Liver (tissue), 9 donors: ENCODE data around the gene CX3CL1. TPM values are rescaled to one million over a fixed set of nuclear protein-coding genes. Genes with fewer than 3 reads are reported as not detected.

Experiments
- DNase-seq: peaks from one replicate; pipeline ENCODE4 v3.0.0-alpha.2; 2017; ENCODE audit warnings: low spot score
- H3K27ac ChIP-seq, 2 donors: one replicate each; pipeline ENCODE4 v1.7.0; 2013; ENCODE audit warnings: inconsistent platforms in 2 of 2, low read length in 2 of 2, control low read depth in 1 of 2, low read depth in 1 of 2, mild to moderate bottlenecking in 1 of 2
- H3K27me3 ChIP-seq, 4 donors: one replicate each; pipeline versions ENCODE4 v1.6.1 to v1.7.0; 2013; ENCODE audit warnings: low read length in 3 of 4, inconsistent platforms in 1 of 4, mild to moderate bottlenecking in 1 of 4, moderate library complexity in 1 of 4; ENCODE audit not compliant: control insufficient read depth in 4 of 4, insufficient read depth in 4 of 4
- H3K36me3 ChIP-seq, 4 donors: one replicate each; pipeline versions ENCODE4 v1.6.1 to v1.7.0; 2013; ENCODE audit warnings: low read length in 3 of 4, mild to moderate bottlenecking in 3 of 4, low read depth in 1 of 4, moderate library complexity in 1 of 4; ENCODE audit not compliant: control insufficient read depth in 4 of 4, insufficient read depth in 3 of 4
- H3K4me1 ChIP-seq, 4 donors: one replicate each; pipeline versions ENCODE4 v1.6.1 to v1.7.0; 2013; ENCODE audit warnings: low read length in 3 of 4, mild to moderate bottlenecking in 3 of 4, moderate library complexity in 1 of 4; ENCODE audit not compliant: control insufficient read depth in 4 of 4, insufficient read depth in 4 of 4
- H3K4me3 ChIP-seq, 3 donors: one replicate each; pipeline versions ENCODE4 v1.6.1 to v1.7.0; 2013; ENCODE audit warnings: low read length in 3 of 3, control low read depth in 1 of 3, low read depth in 1 of 3, mild to moderate bottlenecking in 1 of 3
- H3K9ac ChIP-seq, 2 donors: one replicate each; pipeline ENCODE4 v1.7.0; 2013; ENCODE audit warnings: low read length in 2 of 2, mild to moderate bottlenecking in 2 of 2, moderate library complexity in 2 of 2, control low read depth in 1 of 2, low read depth in 1 of 2
- H3K9me3 ChIP-seq, 4 donors: one replicate each; pipeline versions ENCODE4 v1.6.1 to v1.7.0; 2013; ENCODE audit warnings: low read length in 3 of 4; ENCODE audit not compliant: control insufficient read depth in 4 of 4
- ATF3 ChIP-seq: IDR thresholded peaks from 2 replicates; pipeline ENCODE4 v1.6.1; 2016; ENCODE audit warnings: antibody characterized with exemption
- EGR1 ChIP-seq, 2 donors: IDR thresholded peaks; 2 replicates each; pipeline ENCODE4 v1.6.1; 2016 to 2018; ENCODE audit warnings: antibody characterized with exemption in 2 of 2, low read depth in 2 of 2
- FOXA1 ChIP-seq: IDR thresholded peaks from 2 replicates; pipeline ENCODE4 v1.6.1; 2016; ENCODE audit warnings: antibody characterized with exemption
- FOXA2 ChIP-seq: IDR thresholded peaks from 2 replicates; pipeline ENCODE4 v1.6.1; 2016; ENCODE audit warnings: antibody characterized with exemption
- GABPA ChIP-seq, 2 donors: IDR thresholded peaks in 1 of 2; conservative IDR thresholded peaks in 1 of 2; 2 replicates each; pipeline ENCODE4 v1.6.1; 2016; ENCODE audit warnings: antibody characterized with exemption in 2 of 2, mild to moderate bottlenecking in 1 of 2, moderate library complexity in 1 of 2
- HNF4A ChIP-seq, 2 donors: conservative IDR thresholded peaks; 2 replicates each; pipeline ENCODE4 v1.6.1; 2016; ENCODE audit warnings: antibody characterized with exemption in 2 of 2, mild to moderate bottlenecking in 2 of 2
- HNF4G ChIP-seq: IDR thresholded peaks from 2 replicates; pipeline ENCODE4 v1.6.1; 2016; ENCODE audit warnings: antibody characterized with exemption
- JUND ChIP-seq, 2 donors: IDR thresholded peaks; 2 replicates each; pipeline ENCODE4 v1.6.1; 2016; ENCODE audit warnings: antibody characterized with exemption in 2 of 2
- NR2F2 ChIP-seq: IDR thresholded peaks from 2 replicates; pipeline ENCODE4 v1.6.1; 2016; ENCODE audit warnings: antibody characterized with exemption
- RAD21 ChIP-seq, 2 donors: IDR thresholded peaks; 2 replicates each; pipeline ENCODE4 v1.6.1; 2016; ENCODE audit warnings: antibody characterized with exemption in 2 of 2, mild to moderate bottlenecking in 2 of 2
- RXRA ChIP-seq, 2 donors: IDR thresholded peaks; 2 replicates each; pipeline ENCODE4 v1.6.1; 2017 to 2018; ENCODE audit warnings: antibody characterized with exemption in 2 of 2, mild to moderate bottlenecking in 1 of 2
- SP1 ChIP-seq: IDR thresholded peaks from 2 replicates; pipeline ENCODE4 v1.6.1; 2018; ENCODE audit warnings: antibody characterized with exemption, mild to moderate bottlenecking
- TAF1 ChIP-seq: conservative IDR thresholded peaks from 2 replicates; pipeline ENCODE4 v1.6.1; 2016; ENCODE audit warnings: antibody characterized with exemption, mild to moderate bottlenecking
- YY1 ChIP-seq: IDR thresholded peaks from 2 replicates; pipeline ENCODE4 v1.6.1; 2016; ENCODE audit warnings: antibody characterized with exemption, mild to moderate bottlenecking
- ZBTB33 ChIP-seq: IDR thresholded peaks from 2 replicates; pipeline ENCODE4 v1.6.1; 2016; ENCODE audit warnings: antibody characterized with exemption
- WGBS: extraction: QIAGEN DNeasy Blood & Tissue Kit; methylation state at CpG from one replicate; pipeline ENCODE4 v1.1.7; 2013; 5-methylcytosine and 5-hydroxymethylcytosine counted together
- polyA plus RNA-seq, 2 donors: library from polyadenylated mRNA; stranded (reverse) in 1 of 2; unstranded in 1 of 2; fragments of 200-250 nt in 1 of 2; fragments of >200 nt in 1 of 2; fragmentation: Nextera tagmentation in 1 of 2; extraction: Ambion mirVana in 1 of 2; gene quantifications; one replicate each; pipeline versions ENCODE4 v1.2.1 to v1.2.3, GENCODE V29; 2013 to 2015
- total RNA-seq, 2 donors: library from RNA; depleted of rRNA; stranded (reverse); fragments of >200 nt; gene quantifications; one replicate each; pipeline ENCODE4 v1.2.3, GENCODE V29; 2014
- TF ChIP-seq, protein P1 (sequence below): fragments of 150-350 bp; IDR thresholded peaks from 2 replicates; pipeline ENCODE4 v1.5.1; 2017; ENCODE audit warnings: improper control_type of control experiment, low read depth, low read length; ENCODE audit not compliant: missing input control
- TF ChIP-seq, protein P2 (sequence below): IDR thresholded peaks from 2 replicates; pipeline ENCODE4 v1.6.1; 2016; ENCODE audit warnings: antibody characterized with exemption
- TF ChIP-seq, protein P3 (sequence below): IDR thresholded peaks from 2 replicates; pipeline ENCODE4 v1.6.1; 2016; ENCODE audit warnings: antibody characterized with exemption, mild to moderate bottlenecking
- donor health status: healthy.
- donor health status: healthy.
- donor health status: healthy.
- donor health status: healthy.
- donor health status: healthy.

Gene CX3CL1
- total and polyA plus RNA-seq, 4 donors = 2.5 to 5.9 (median 5.1) TPM

DNA sequence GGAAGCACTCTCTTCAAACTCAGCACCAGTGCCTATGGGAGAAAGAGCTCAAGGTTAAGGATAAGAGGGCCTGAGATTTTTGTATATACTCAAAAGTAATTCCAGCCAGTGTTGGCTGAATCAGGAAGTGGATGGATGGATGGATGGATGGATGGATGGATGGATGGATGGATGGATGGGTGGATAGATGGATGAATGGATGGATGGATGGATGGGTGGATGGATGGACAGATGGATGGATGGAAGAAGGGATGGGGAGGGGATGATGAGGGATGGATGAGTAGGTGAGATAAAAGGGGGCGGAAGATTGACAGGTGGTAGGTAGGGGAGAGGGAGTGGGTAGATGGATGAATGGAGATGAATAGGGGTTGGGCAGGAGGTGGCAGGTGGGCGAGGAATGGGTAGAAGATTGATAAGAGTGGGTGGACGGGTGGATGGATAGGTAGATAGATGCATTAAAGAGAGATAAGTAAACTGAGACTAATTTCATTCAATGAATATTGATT, 4.1 kb downstream of the CX3CL1 start:
- H3K27me3 ChIP-seq = no peaks in the 10 kb centered on the region
- no peak overlapping the region for H3K9ac ChIP-seq
- WGBS = 96% methylated on average over 3 of the region's 3 CpGs
- peaks cover 7 to 58% (median 34%) of the 10 kb centered on the region in 4 donors for H3K4me1 ChIP-seq
- H3K9me3 ChIP-seq = no peaks in the 10 kb centered on the region
- TF ChIP-seq JUND (IDR thresholded peaks at IDR 0.05) = no peak
- TF ChIP-seq TAF1 = no peak
- TF ChIP-seq EGR1 (IDR thresholded peaks at IDR 0.05; ENCODE audit: low read depth in 2 of 2) = no peak
- TF ChIP-seq HNF4G = no peak
- TF ChIP-seq, protein P1, sequence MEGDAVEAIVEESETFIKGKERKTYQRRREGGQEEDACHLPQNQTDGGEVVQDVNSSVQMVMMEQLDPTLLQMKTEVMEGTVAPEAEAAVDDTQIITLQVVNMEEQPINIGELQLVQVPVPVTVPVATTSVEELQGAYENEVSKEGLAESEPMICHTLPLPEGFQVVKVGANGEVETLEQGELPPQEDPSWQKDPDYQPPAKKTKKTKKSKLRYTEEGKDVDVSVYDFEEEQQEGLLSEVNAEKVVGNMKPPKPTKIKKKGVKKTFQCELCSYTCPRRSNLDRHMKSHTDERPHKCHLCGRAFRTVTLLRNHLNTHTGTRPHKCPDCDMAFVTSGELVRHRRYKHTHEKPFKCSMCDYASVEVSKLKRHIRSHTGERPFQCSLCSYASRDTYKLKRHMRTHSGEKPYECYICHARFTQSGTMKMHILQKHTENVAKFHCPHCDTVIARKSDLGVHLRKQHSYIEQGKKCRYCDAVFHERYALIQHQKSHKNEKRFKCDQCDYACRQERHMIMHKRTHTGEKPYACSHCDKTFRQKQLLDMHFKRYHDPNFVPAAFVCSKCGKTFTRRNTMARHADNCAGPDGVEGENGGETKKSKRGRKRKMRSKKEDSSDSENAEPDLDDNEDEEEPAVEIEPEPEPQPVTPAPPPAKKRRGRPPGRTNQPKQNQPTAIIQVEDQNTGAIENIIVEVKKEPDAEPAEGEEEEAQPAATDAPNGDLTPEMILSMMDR = no peak
- TF ChIP-seq FOXA1 = no peak
- no peak for TF ChIP-seq NR2F2
- TF ChIP-seq ZBTB33 = no peak
- no peak for TF ChIP-seq RAD21 (IDR thresholded peaks at IDR 0.05)
- no peak for TF ChIP-seq YY1
- TF ChIP-seq SP1 = no peak
- TF ChIP-seq, protein P2, sequence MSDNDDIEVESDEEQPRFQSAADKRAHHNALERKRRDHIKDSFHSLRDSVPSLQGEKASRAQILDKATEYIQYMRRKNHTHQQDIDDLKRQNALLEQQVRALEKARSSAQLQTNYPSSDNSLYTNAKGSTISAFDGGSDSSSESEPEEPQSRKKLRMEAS = no peak
- TF ChIP-seq, protein P3, sequence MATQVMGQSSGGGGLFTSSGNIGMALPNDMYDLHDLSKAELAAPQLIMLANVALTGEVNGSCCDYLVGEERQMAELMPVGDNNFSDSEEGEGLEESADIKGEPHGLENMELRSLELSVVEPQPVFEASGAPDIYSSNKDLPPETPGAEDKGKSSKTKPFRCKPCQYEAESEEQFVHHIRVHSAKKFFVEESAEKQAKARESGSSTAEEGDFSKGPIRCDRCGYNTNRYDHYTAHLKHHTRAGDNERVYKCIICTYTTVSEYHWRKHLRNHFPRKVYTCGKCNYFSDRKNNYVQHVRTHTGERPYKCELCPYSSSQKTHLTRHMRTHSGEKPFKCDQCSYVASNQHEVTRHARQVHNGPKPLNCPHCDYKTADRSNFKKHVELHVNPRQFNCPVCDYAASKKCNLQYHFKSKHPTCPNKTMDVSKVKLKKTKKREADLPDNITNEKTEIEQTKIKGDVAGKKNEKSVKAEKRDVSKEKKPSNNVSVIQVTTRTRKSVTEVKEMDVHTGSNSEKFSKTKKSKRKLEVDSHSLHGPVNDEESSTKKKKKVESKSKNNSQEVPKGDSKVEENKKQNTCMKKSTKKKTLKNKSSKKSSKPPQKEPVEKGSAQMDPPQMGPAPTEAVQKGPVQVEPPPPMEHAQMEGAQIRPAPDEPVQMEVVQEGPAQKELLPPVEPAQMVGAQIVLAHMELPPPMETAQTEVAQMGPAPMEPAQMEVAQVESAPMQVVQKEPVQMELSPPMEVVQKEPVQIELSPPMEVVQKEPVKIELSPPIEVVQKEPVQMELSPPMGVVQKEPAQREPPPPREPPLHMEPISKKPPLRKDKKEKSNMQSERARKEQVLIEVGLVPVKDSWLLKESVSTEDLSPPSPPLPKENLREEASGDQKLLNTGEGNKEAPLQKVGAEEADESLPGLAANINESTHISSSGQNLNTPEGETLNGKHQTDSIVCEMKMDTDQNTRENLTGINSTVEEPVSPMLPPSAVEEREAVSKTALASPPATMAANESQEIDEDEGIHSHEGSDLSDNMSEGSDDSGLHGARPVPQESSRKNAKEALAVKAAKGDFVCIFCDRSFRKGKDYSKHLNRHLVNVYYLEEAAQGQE = no peak
- no peak for TF ChIP-seq GABPA (IDR thresholded peaks at IDR 0.05 in 1 of 2, conservative IDR thresholded peaks at IDR 0.05 in 1 of 2)
- no peak for TF ChIP-seq RXRA (IDR thresholded peaks at IDR 0.05)
- no peak for TF ChIP-seq ATF3
- no peak for TF ChIP-seq FOXA2
- no peak for TF ChIP-seq HNF4A (conservative IDR thresholded peaks at IDR 0.05)
- no peak overlapping the region for H3K27ac ChIP-seq
- peaks cover 0 to 6% (median 3%) of the 10 kb centered on the region in 4 donors for H3K36me3 ChIP-seq
- DNase-seq = no peak
- H3K4me3 ChIP-seq = no peak overlapping the region
